ENCODE results near the gene ADARB2. TPM values are rescaled to one million over a fixed set of nuclear protein-coding genes. Genes with fewer than 3 reads are reported as not detected.

ADARB2 gene
- total and polyA plus RNA-seq, 3 experiments from 2014 or later = not detected

DNA sequence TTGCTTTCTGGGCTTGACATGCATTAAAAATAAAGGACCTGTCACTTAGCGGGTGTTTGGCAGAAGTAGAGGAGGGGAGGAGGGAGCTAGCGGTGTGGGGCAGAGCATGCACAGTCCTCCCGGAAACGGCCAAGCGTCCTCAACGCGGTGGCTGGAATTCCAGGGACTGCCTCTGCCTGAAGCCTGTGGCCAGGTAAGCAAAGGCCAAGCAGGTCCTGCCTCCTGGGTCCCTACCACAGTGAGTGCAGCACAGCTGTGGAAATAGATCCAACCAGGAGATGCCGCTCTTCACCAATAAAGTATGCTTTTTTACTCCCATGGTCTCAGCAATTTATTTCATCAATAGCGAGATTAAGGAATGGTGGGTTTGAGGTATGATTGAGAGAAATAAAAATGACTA is 357.7 kb downstream of the ADARB2 start:
- Histone ChIP-seq H3K4me1 (ENCODE audit: insufficient read depth, low read length) (no peaks in the 10 kb centered on the region), H3K36me3 (ENCODE audit: insufficient read depth, low read length) (no peaks in the 10 kb centered on the region), H3K4me3 (ENCODE audit: low read length) (no peak overlapping the region), H3K9me3 (ENCODE audit: low read length) (no peaks in the 10 kb centered on the region), H3K27me3 (ENCODE audit: insufficient read depth, low read length, poor library complexity, severe bottlenecking) (peaks cover 6% of the 10 kb centered on the region), H3K27ac (ENCODE audit: low read depth, low read length) (no peak overlapping the region)
- ChIA-PET CTCF (no interaction called here), POLR2A (no interaction called here)
- H3K27ac Mint-ChIP-seq = peak overlapping the region in 1 of 8 donors; percentile 50
- no peak overlapping the region for H3K4me3 Mint-ChIP-seq
- H3K4me1 Mint-ChIP-seq = no peaks in the 10 kb centered on the region
- H3K9me3 Mint-ChIP-seq = peaks cover 0 to 1% (median 0%) of the 10 kb centered on the region in 5 donors
- H3K36me3 Mint-ChIP-seq = no peaks in the 10 kb centered on the region
- DNase-seq = no peak
- H3K27me3 Mint-ChIP-seq = peaks cover 33 to 52% of the 10 kb centered on the region in 2 donors

DNA sequence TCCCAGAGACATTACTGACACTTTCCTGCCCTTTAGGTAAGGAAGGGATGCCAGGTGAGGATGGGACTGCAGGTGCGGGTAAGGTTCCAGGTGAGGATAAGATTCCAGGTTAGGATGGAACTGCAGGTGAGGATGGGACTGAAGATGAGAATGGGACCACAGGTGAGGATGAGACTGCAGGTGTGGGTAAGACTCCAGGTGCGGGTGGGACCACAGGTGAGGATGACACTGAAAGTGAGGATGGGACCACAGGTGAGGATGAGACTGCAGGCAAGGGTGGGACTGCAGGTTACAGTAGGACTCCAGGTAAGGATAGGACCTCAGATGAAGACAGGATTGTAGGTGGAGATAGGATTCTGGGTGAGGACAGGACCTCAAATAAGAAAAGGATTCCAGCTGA is 358.9 kb downstream of the ADARB2 start:
- Mint-ChIP-seq H3K27ac (no peak overlapping the region), H3K27me3 (peaks cover 29 to 50% of the 10 kb centered on the region in 2 donors), H3K4me3 (no peak overlapping the region), H3K36me3 (no peaks in the 10 kb centered on the region), H3K4me1 (no peaks in the 10 kb centered on the region), H3K9me3 (peaks cover 0 to 2% (median 0%) of the 10 kb centered on the region in 5 donors)
- H3K4me3 ChIP-seq (ENCODE audit: low read length) = no peak overlapping the region
- H3K27me3 ChIP-seq (ENCODE audit: insufficient read depth, low read length, poor library complexity, severe bottlenecking) = peaks cover 6% of the 10 kb centered on the region
- CTCF ChIA-PET = no interaction called here
- DNase-seq = no peak
- POLR2A ChIA-PET = no interaction called here
- no peaks in the 10 kb centered on the region for H3K9me3 ChIP-seq (ENCODE audit: low read length)
- H3K36me3 ChIP-seq (ENCODE audit: insufficient read depth, low read length) = no peaks in the 10 kb centered on the region
- H3K4me1 ChIP-seq (ENCODE audit: insufficient read depth, low read length) = no peaks in the 10 kb centered on the region
- no peak overlapping the region for H3K27ac ChIP-seq (ENCODE audit: low read depth, low read length)

DNA sequence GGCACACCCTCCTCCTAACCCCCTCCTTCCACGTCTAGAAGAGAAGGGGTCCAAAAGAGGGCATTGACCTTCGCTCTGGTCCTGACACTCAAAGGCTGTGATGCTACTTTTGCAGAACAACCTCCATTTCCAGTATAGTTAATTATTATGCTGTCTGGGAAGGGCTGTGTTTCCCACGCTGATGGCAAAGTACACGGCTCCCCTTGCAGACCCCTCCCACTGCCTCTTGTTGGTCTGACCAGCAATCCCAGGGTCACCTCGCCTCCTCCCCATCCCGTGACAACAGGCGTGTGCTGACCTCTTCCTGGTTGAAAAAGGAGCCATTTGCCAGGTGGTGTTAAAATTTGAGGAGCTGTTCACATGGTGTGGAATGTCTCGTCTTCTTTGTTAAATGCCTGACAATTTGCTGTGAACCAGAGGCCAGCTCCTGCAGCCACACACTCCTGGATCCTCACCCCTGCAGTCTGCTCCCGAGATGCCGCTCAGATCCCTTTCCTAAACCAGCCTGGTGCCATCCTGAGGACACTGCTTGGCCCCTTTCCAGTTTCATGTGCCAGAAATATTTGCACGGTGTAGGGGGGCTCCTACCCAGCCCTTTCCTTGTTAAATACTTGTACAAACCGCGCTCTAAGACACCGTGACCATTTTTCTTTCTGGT is 359.5 kb downstream of the ADARB2 start:
- ChIA-PET CTCF (no interaction called here), POLR2A (no interaction called here)
- Mint-ChIP-seq H3K4me3 (no peak overlapping the region), H3K4me1 (no peaks in the 10 kb centered on the region), H3K36me3 (no peaks in the 10 kb centered on the region), H3K27ac (no peak overlapping the region), H3K9me3 (peaks cover 0 to 2% (median 0%) of the 10 kb centered on the region in 5 donors), H3K27me3 (peaks cover 29 to 46% of the 10 kb centered on the region in 2 donors)
- Histone ChIP-seq H3K27ac (ENCODE audit: low read depth, low read length) (no peak overlapping the region), H3K36me3 (ENCODE audit: insufficient read depth, low read length) (no peaks in the 10 kb centered on the region), H3K4me1 (ENCODE audit: insufficient read depth, low read length) (no peaks in the 10 kb centered on the region), H3K27me3 (ENCODE audit: insufficient read depth, low read length, poor library complexity, severe bottlenecking) (peaks cover 6% of the 10 kb centered on the region), H3K9me3 (ENCODE audit: low read length) (no peaks in the 10 kb centered on the region), H3K4me3 (ENCODE audit: low read length) (no peak overlapping the region)
- no peak for DNase-seq

DNA sequence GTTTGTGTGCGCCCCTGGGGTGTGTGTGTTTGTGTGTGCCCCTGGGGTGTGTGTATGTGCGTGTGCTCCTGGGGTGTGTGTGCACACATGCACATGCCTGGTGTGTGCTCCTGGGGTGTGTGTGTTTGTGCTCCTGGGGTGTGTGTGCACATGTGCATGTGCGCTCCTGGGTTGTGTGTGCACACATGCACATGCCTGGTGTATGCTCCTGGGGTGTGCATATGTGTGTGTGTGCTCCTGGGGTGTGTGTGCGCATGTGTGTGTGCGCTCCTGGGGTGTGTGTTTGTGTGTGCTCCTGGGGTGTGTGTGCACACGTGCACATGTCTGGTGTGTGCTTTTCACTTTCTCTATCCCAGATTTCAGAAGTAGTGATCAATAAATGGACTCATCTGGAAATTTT is 360.1 kb downstream of the ADARB2 start:
- POLR2A ChIA-PET = no interaction called here
- H3K4me3 ChIP-seq (ENCODE audit: low read length) = no peak overlapping the region
- peaks cover 6% of the 10 kb centered on the region for H3K27me3 ChIP-seq (ENCODE audit: insufficient read depth, low read length, poor library complexity, severe bottlenecking)
- H3K36me3 ChIP-seq (ENCODE audit: insufficient read depth, low read length) = no peaks in the 10 kb centered on the region
- CTCF ChIA-PET = no interaction called here
- no peak for DNase-seq
- H3K9me3 ChIP-seq (ENCODE audit: low read length) = no peaks in the 10 kb centered on the region
- Mint-ChIP-seq H3K27ac (peak overlapping the region in 1 of 8 donors; percentile 70), H3K36me3 (no peaks in the 10 kb centered on the region), H3K4me3 (no peak overlapping the region), H3K9me3 (peaks cover 0 to 2% (median 0%) of the 10 kb centered on the region in 5 donors), H3K4me1 (no peaks in the 10 kb centered on the region), H3K27me3 (peaks cover 29 to 43% of the 10 kb centered on the region in 2 donors)
- no peak overlapping the region for H3K27ac ChIP-seq (ENCODE audit: low read depth, low read length)
- H3K4me1 ChIP-seq (ENCODE audit: insufficient read depth, low read length) = no peaks in the 10 kb centered on the region

DNA sequence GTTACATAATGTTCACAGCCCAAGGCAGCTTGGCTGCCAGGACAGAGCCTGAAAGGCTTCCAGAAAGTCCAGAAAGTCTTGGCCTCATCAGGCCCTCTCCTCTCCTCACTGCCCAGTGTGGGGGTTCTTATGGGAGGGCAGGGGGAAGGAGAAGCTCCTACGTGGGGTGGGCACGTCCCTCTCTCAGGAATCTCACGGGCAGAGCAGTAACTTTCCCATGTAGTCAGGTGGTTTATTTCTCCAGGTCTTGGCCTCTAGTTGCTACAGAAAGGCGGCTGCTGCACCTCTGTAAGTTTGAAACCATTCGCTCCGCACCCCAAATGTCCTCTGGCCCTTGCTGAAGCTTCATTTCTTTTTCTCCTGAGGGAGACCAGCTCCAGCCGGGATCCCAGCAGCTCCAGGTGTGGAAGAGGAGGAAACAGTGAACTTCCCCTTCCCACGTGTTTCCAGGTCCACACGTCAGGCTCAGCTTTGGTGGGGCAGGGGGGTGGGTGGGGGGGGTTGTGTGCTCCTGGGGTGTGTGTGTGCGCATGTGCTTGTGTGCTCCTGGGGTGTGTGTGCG is 360.9 kb downstream of the ADARB2 start:
- ChIA-PET CTCF (no interaction called here), POLR2A (no interaction called here)
- no peaks in the 10 kb centered on the region for H3K36me3 Mint-ChIP-seq
- no peaks in the 10 kb centered on the region for H3K9me3 ChIP-seq (ENCODE audit: low read length)
- no peaks in the 10 kb centered on the region for H3K4me1 Mint-ChIP-seq
- no peak overlapping the region for H3K4me3 ChIP-seq (ENCODE audit: low read length)
- DNase-seq = no peak
- H3K4me1 ChIP-seq (ENCODE audit: insufficient read depth, low read length) = no peaks in the 10 kb centered on the region
- no peaks in the 10 kb centered on the region for H3K36me3 ChIP-seq (ENCODE audit: insufficient read depth, low read length)
- H3K9me3 Mint-ChIP-seq = peaks cover 0 to 2% (median 0%) of the 10 kb centered on the region in 5 donors
- H3K27me3 Mint-ChIP-seq = peaks cover 31 to 36% of the 10 kb centered on the region in 2 donors
- H3K27ac ChIP-seq (ENCODE audit: low read depth, low read length) = no peak overlapping the region
- no peak overlapping the region for H3K27ac Mint-ChIP-seq
- H3K27me3 ChIP-seq (ENCODE audit: insufficient read depth, low read length, poor library complexity, severe bottlenecking) = peaks cover 6% of the 10 kb centered on the region
- no peak overlapping the region for H3K4me3 Mint-ChIP-seq

DNA sequence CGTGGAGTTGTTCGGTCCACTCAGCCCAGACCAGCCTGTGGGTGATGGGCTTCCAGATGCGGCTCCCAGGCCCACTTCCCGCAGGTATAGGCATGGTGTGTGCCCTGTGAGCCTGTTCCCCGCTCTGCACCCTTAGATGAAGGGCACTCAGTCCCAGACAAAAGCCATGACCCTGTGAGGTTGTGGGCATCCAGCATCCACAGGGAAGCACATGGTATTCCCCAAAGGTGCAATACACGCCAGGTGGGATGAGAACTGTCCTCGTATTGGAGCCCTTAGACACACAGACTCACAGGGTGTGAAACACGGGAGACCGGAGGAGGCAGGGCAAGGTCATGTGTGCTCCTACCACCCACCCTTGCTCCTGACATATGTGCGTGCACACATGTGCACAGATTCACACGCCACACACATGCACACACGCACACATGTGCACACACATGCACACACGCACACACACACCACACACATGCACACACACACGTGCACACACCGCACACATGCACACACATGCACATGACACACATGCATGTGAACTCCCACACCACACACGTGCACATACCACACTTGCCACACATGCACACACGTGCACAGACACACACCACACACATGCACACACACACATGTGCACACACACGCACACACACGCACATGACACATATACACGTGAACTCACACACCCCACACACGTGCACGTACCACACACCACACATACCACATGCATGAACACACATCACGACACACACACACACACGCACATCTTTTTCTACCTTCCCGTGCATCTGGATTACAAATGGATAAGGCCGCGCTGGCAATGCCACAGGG is 361.8 kb downstream of the ADARB2 start:
- Mint-ChIP-seq H3K4me1 (no peaks in the 10 kb centered on the region), H3K27ac (no peak overlapping the region), H3K27me3 (peaks cover 27 to 36% of the 10 kb centered on the region in 2 donors), H3K9me3 (peaks cover 0 to 2% (median 0%) of the 10 kb centered on the region in 5 donors), H3K36me3 (no peaks in the 10 kb centered on the region), H3K4me3 (no peak overlapping the region)
- Histone ChIP-seq H3K36me3 (ENCODE audit: insufficient read depth, low read length) (no peaks in the 10 kb centered on the region), H3K4me1 (ENCODE audit: insufficient read depth, low read length) (no peaks in the 10 kb centered on the region), H3K27ac (ENCODE audit: low read depth, low read length) (no peak overlapping the region), H3K27me3 (ENCODE audit: insufficient read depth, low read length, poor library complexity, severe bottlenecking) (peaks cover 6% of the 10 kb centered on the region), H3K4me3 (ENCODE audit: low read length) (no peak overlapping the region), H3K9me3 (ENCODE audit: low read length) (no peaks in the 10 kb centered on the region)
- ChIA-PET POLR2A (no interaction called here), CTCF (no interaction called here)
- no peak for DNase-seq

DNA sequence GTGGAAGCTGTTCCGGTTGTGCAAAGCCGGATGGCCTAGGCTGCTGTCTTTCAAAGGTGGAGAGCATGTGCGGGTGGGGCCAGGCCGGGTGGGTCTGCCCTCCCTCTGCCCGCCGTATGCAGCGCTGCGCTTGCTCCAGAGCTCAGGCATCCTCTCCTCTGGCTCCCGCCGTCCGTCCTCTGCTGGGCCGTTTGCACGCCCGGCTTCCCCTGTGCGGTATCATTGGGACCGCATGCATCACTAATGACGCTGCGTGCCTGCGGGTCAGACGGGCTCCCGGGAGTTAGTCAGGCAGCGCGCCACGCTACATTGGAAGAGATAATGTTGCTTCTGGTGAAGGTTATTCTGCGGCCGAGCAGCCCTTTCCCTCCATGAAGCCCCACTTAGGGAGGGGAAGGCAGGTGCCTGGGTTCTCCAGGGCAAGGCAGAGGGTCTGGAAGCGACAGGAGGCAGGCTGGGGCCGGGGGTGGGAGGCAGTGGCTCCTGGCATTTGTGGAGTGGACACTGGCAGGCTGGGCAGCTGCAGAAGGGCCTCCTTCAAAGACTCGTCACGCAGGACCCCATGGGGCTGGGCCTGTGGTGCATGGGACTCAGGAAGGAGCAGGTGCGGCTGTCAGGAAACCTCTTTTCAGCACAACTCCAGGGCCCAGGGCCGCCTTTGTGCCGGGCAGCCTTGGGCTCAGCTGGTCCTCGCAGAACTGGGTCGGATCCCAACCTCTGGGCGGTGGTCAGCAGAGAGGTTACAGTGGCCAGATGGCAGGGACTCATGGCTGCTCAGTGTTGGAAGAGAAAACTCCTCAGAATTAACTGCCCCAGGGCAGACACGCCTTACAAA is 362.6 kb downstream of the ADARB2 start:
- no peak for DNase-seq
- H3K4me3 Mint-ChIP-seq = no peak overlapping the region
- no peak overlapping the region for H3K27ac ChIP-seq (ENCODE audit: low read depth, low read length)
- no peaks in the 10 kb centered on the region for H3K4me1 ChIP-seq (ENCODE audit: insufficient read depth, low read length)
- no peak overlapping the region for H3K27ac Mint-ChIP-seq
- H3K4me3 ChIP-seq (ENCODE audit: low read length) = no peak overlapping the region
- ChIA-PET CTCF (no interaction called here), POLR2A (no interaction called here)
- H3K36me3 Mint-ChIP-seq = no peaks in the 10 kb centered on the region
- H3K36me3 ChIP-seq (ENCODE audit: insufficient read depth, low read length) = no peaks in the 10 kb centered on the region
- H3K4me1 Mint-ChIP-seq = no peaks in the 10 kb centered on the region
- peaks cover 6% of the 10 kb centered on the region for H3K27me3 ChIP-seq (ENCODE audit: insufficient read depth, low read length, poor library complexity, severe bottlenecking)
- H3K27me3 Mint-ChIP-seq = peaks cover 24 to 36% of the 10 kb centered on the region in 2 donors
- peaks cover 0 to 2% (median 0%) of the 10 kb centered on the region in 5 donors for H3K9me3 Mint-ChIP-seq
- no peaks in the 10 kb centered on the region for H3K9me3 ChIP-seq (ENCODE audit: low read length)
